Mesendoderm (in vitro differentiated cells): ENCODE data around the gene MTUS2.

Source experiments
- DNase-seq: peaks from one replicate; pipeline ENCODE4 v3.0.0; 2013
- H2AK5ac ChIP-seq: 2 replicates; pipeline ENCODE4 v1.6.1; 2013; ENCODE audit warnings: low read length, inconsistent platforms
- H2BK120ac ChIP-seq: 2 replicates; pipeline ENCODE4 v1.6.1; 2013; ENCODE audit warnings: low read depth, mild to moderate bottlenecking, low read length, moderate library complexity, mixed read lengths
- H2BK15ac ChIP-seq: replicated peaks from 2 replicates; pipeline ENCODE4 v1.6.1; 2013; ENCODE audit warnings: low read depth, mild to moderate bottlenecking, moderate library complexity
- H2BK5ac ChIP-seq: 2 replicates; pipeline ENCODE4 v1.6.1; 2013; ENCODE audit warnings: low read length, inconsistent platforms
- H3K18ac ChIP-seq: 2 replicates; pipeline ENCODE4 v1.6.1; 2013; ENCODE audit warnings: mild to moderate bottlenecking, low read length, mixed read lengths
- H3K23ac ChIP-seq: one replicate; pipeline ENCODE4 v1.6.1; 2013; ENCODE audit warnings: low read length
- H3K27ac ChIP-seq: 2 replicates; pipeline ENCODE4 v1.5.1; 2013; ENCODE audit warnings: low read depth, mild to moderate bottlenecking, inconsistent platforms, low read length, moderate library complexity
- H3K27me3 ChIP-seq: 2 replicates; pipeline ENCODE4 v1.6.1; 2013; ENCODE audit warnings: low read length, control low read depth, mild to moderate bottlenecking, inconsistent platforms; ENCODE audit not compliant: insufficient read depth, poor library complexity
- H3K36me3 ChIP-seq: 2 replicates; pipeline ENCODE4 v1.6.1; 2013; ENCODE audit warnings: low read length, inconsistent platforms; ENCODE audit not compliant: control insufficient read depth, insufficient read depth
- H3K4ac ChIP-seq: one replicate; pipeline ENCODE4 v1.6.1; 2013; ENCODE audit warnings: low read depth, mild to moderate bottlenecking, low read length, moderate library complexity
- H3K4me1 ChIP-seq: 2 replicates; pipeline ENCODE4 v1.6.1; 2013; ENCODE audit warnings: low read depth, low read length, inconsistent platforms; ENCODE audit not compliant: control insufficient read depth
- H3K4me2 ChIP-seq: 2 replicates; pipeline ENCODE4 v1.6.1; 2013; ENCODE audit warnings: low read length
- H3K4me3 ChIP-seq: 2 replicates; pipeline ENCODE4 v1.5.1; 2013; ENCODE audit warnings: mild to moderate bottlenecking, low read length
- H3K56ac ChIP-seq: one replicate; pipeline ENCODE4 v1.6.1; 2013; ENCODE audit warnings: low read length
- H3K79me1 ChIP-seq: 2 replicates; pipeline ENCODE4 v1.6.1; 2013; ENCODE audit warnings: low read length, inconsistent platforms
- H3K79me2 ChIP-seq: 2 replicates; pipeline ENCODE4 v1.6.1; 2013; ENCODE audit warnings: mild to moderate bottlenecking, low read length; ENCODE audit not compliant: control insufficient read depth, insufficient read depth
- H3K9ac ChIP-seq: 2 replicates; pipeline ENCODE4 v1.6.1; 2013; ENCODE audit warnings: low read length, inconsistent platforms
- H4K5ac ChIP-seq: one replicate; pipeline ENCODE4 v1.6.1; 2013; ENCODE audit warnings: low read length
- H4K8ac ChIP-seq: one replicate; pipeline ENCODE4 v1.6.1; 2013; ENCODE audit warnings: low read depth, mild to moderate bottlenecking, control low read depth, low read length, moderate library complexity
- WGBS: extraction: QIAGEN DNeasy Blood & Tissue Kit; methylation state at CpG from one replicate; pipeline ENCODE4 v1.1.7; 2013; ENCODE audit warnings: low lambda C conversion rate, missing lambda C conversion rate; ENCODE audit not compliant: insufficient coverage; ENCODE audit errors: extremely low coverage; 5-methylcytosine and 5-hydroxymethylcytosine counted together

Gene MTUS2

DNA sequence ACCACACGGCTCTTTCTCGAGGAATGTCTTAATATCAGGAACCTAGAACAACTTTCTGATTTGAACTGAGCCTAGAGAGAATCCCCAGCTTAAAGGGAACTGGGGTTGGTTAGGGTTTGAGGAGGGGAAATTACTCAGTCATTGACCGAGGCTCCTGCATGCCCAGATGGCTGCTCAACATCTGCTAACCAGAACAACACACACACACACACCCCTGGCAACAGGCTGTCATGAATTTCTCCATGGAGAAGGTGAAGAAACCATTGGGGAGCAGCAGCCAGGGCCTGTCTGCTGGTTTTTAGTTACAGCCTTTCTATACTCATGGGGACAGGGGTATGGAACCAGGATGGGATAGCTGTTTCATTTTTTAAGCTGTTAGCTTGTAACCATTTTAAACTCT lies 5.2 kb downstream of the MTUS2 start:
- H3K23ac ChIP-seq, result no peak overlapping the region
- H2BK120ac ChIP-seq, result no peak overlapping the region
- H3K18ac ChIP-seq, result no peak overlapping the region
- H3K79me1 ChIP-seq, result no peaks in the 10 kb centered on the region
- H2AK5ac ChIP-seq, result no peak overlapping the region
- H3K4me3 ChIP-seq, result no peak overlapping the region
- H4K8ac ChIP-seq, result no peak overlapping the region
- H3K4me1 ChIP-seq, result no peaks in the 10 kb centered on the region
- H3K4ac ChIP-seq, result no peak overlapping the region
- no peak overlapping the region for H3K4me2 ChIP-seq
- no peak overlapping the region for H2BK15ac ChIP-seq
- no peak overlapping the region for H3K56ac ChIP-seq
- H3K27me3 ChIP-seq, result peaks cover 10% of the 10 kb centered on the region
- no peak overlapping the region for H2BK5ac ChIP-seq
- no peak overlapping the region for H3K27ac ChIP-seq
- H3K79me2 ChIP-seq, result no peaks in the 10 kb centered on the region
- H3K9ac ChIP-seq, result no peak overlapping the region
- no peak overlapping the region for H4K5ac ChIP-seq
- H3K36me3 ChIP-seq, result no peaks in the 10 kb centered on the region
- no peak for DNase-seq
- no CpG with 5 or more reads among the region's 3 CpGs for WGBS

DNA sequence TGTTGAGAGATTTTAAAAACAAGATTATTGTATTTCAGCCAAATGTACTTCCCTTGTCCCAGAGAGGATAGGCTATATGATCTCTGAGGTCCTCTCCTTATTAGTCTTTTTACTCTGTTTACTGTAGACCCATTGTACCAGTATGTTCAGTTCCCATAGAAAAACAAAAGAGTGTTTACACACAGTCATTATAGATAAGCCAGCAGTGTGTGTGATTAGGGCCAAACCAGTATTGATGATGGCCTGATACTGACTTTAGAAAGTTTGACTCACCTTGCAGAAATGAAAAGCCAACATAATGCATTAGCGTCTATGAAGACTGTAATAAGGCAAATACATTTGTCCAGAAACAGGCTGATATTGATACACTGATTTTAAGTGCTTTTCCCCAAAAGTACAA lies 6.2 kb downstream of the MTUS2 start:
- H3K79me2 ChIP-seq, result no peaks in the 10 kb centered on the region
- no peak overlapping the region for H2BK15ac ChIP-seq
- H3K4me1 ChIP-seq, result no peaks in the 10 kb centered on the region
- no peak overlapping the region for H2BK120ac ChIP-seq
- H4K8ac ChIP-seq, result no peak overlapping the region
- H3K27me3 ChIP-seq, result peaks cover 5% of the 10 kb centered on the region
- WGBS, result no CpG with 5 or more reads among the region's 1 CpG
- H3K79me1 ChIP-seq, result no peaks in the 10 kb centered on the region
- no peak overlapping the region for H3K23ac ChIP-seq
- no peak overlapping the region for H3K18ac ChIP-seq
- no peak overlapping the region for H3K4ac ChIP-seq
- no peak for DNase-seq
- no peak overlapping the region for H3K56ac ChIP-seq
- no peaks in the 10 kb centered on the region for H3K36me3 ChIP-seq
- no peak overlapping the region for H2AK5ac ChIP-seq
- no peak overlapping the region for H3K27ac ChIP-seq
- H4K5ac ChIP-seq, result no peak overlapping the region
- H2BK5ac ChIP-seq, result no peak overlapping the region
- no peak overlapping the region for H3K4me2 ChIP-seq
- H3K9ac ChIP-seq, result no peak overlapping the region
- H3K4me3 ChIP-seq, result no peak overlapping the region

DNA sequence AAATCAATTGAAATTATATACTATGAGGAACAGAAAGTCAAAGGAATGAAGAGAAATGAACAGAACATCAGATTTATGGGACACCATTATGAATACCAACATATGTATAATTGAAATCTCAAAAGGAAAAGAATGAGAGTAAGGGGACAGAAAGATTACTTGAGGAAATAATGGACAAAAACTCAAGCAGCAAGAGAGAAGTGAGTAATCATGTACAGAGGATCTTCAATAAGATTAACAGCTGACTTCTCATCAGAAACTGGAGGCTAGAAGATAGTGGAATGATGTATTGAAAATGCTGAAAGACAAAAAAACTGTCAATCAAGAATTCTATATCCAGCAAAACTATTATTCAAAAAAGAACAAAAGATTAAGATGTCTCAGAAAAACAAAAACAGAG lies 10.4 kb downstream of the MTUS2 start:
- no peak overlapping the region for H3K27ac ChIP-seq
- no peak overlapping the region for H3K23ac ChIP-seq
- DNase-seq, result peak; percentile 18
- no peak overlapping the region for H3K9ac ChIP-seq
- no peaks in the 10 kb centered on the region for H3K4me1 ChIP-seq
- H3K18ac ChIP-seq, result no peak overlapping the region
- H3K79me2 ChIP-seq, result no peaks in the 10 kb centered on the region
- no peak overlapping the region for H2BK5ac ChIP-seq
- no peak overlapping the region for H2BK120ac ChIP-seq
- H3K4me2 ChIP-seq, result no peak overlapping the region
- no peak overlapping the region for H3K4me3 ChIP-seq
- no peaks in the 10 kb centered on the region for H3K79me1 ChIP-seq
- no peak overlapping the region for H2BK15ac ChIP-seq
- H3K36me3 ChIP-seq, result no peaks in the 10 kb centered on the region
- no peak overlapping the region for H4K8ac ChIP-seq
- H3K27me3 ChIP-seq, result no peaks in the 10 kb centered on the region
- no peak overlapping the region for H4K5ac ChIP-seq
- H3K4ac ChIP-seq, result no peak overlapping the region
- no peak overlapping the region for H2AK5ac ChIP-seq
- no peak overlapping the region for H3K56ac ChIP-seq

DNA sequence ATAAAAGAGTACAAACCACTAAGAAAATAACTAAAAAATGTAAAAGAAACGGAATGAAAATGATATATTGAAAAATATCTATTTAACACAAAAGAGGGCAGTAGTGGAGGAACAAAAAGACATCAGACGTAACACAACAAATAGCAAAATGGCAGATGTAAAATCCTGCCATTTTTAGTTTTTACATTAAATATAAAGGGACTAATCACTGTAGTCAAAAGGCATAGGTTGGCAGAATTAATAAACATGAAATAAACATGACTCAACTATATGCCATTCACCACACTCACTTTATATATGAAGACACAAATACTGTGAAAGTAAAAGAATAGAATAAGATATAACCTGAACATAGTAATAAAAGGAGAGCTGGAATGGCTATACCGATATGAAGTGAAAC lies 11.0 kb downstream of the MTUS2 start:
- Histone ChIP-seq H2BK120ac (no peak overlapping the region), H3K9ac (no peak overlapping the region), H4K5ac (no peak overlapping the region), H3K36me3 (no peaks in the 10 kb centered on the region), H3K79me2 (no peaks in the 10 kb centered on the region), H3K27me3 (no peaks in the 10 kb centered on the region), H2BK15ac (no peak overlapping the region), H3K56ac (no peak overlapping the region), H3K27ac (no peak overlapping the region), H3K4me2 (no peak overlapping the region), H3K79me1 (no peaks in the 10 kb centered on the region), H3K4me3 (no peak overlapping the region), H3K23ac (no peak overlapping the region), H3K4ac (no peak overlapping the region), H3K4me1 (no peaks in the 10 kb centered on the region), H4K8ac (no peak overlapping the region), H2AK5ac (no peak overlapping the region), H3K18ac (no peak overlapping the region), H2BK5ac (no peak overlapping the region)
- no peak for DNase-seq
- no CpG with 5 or more reads among the region's 3 CpGs for WGBS

- no peak for DNase-seq
- no CpG with 5 or more reads among the region's 5 CpGs for WGBS
- no peaks in the 10 kb centered on the region for H3K79me1 ChIP-seq
Measured at GRCh38 chr13:28837111-28837510, 17.0 kb downstream of the MTUS2 start.

DNA sequence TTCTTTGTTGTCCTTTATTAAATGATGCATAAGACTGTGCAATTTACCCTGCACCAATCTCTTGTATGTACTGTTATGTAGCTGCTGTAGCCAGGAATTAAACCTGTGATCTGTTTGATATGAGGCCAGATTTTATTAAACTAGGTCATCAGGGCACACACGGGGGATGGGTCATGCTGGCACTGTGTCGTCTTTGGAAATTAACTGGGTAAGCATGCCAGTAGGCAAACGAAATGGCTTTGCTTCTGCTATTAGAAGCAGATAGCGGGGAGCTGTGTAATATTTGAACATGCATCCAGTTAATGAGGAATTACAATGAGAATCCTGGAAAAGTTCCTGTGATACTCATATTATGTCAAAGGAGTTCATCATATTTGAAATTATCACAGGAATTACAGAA lies 23.5 kb downstream of the MTUS2 start:
- Histone ChIP-seq H3K23ac (no peak overlapping the region), H2BK15ac (no peak overlapping the region), H3K79me2 (no peaks in the 10 kb centered on the region), H2BK5ac (no peak overlapping the region), H4K5ac (no peak overlapping the region), H3K18ac (no peak overlapping the region), H4K8ac (no peak overlapping the region), H3K27me3 (no peaks in the 10 kb centered on the region), H3K4me3 (no peak overlapping the region), H3K27ac (no peak overlapping the region), H3K79me1 (no peaks in the 10 kb centered on the region), H3K9ac (no peak overlapping the region), H3K36me3 (no peaks in the 10 kb centered on the region), H3K4me2 (no peak overlapping the region), H3K56ac (no peak overlapping the region), H3K4ac (no peak overlapping the region), H2BK120ac (no peak overlapping the region), H2AK5ac (no peak overlapping the region), H3K4me1 (no peaks in the 10 kb centered on the region)
- DNase-seq, result no peak
- WGBS, result no CpG with 5 or more reads among the region's 4 CpGs

More at GRCh38 chr13:28837111-28837510, 17.0 kb downstream of the MTUS2 start:
- no peak overlapping the region for H4K5ac ChIP-seq
- H4K8ac ChIP-seq, result no peak overlapping the region
- no peak overlapping the region for H3K23ac ChIP-seq
- no peaks in the 10 kb centered on the region for H3K36me3 ChIP-seq
- no peaks in the 10 kb centered on the region for H3K27me3 ChIP-seq
- no peak overlapping the region for H2BK5ac ChIP-seq
- H3K4me1 ChIP-seq, result no peaks in the 10 kb centered on the region
- H3K4me3 ChIP-seq, result no peak overlapping the region
- H2AK5ac ChIP-seq, result no peak overlapping the region
- no peak overlapping the region for H3K56ac ChIP-seq
- H2BK15ac ChIP-seq, result no peak overlapping the region
- H3K9ac ChIP-seq, result no peak overlapping the region
- no peak overlapping the region for H3K27ac ChIP-seq
- no peak overlapping the region for H3K18ac ChIP-seq
- H3K79me2 ChIP-seq, result no peaks in the 10 kb centered on the region
- H2BK120ac ChIP-seq, result no peak overlapping the region
- H3K4me2 ChIP-seq, result no peak overlapping the region
- no peak overlapping the region for H3K4ac ChIP-seq
